GM06990 (cell line): ENCODE results near the gene CTU2.

Experiments used
- DNase-seq: peaks from one replicate; pipeline ENCODE4 v3.0.0-alpha.2; 2011; ENCODE audit not compliant: insufficient read length; ENCODE audit errors: extremely low read depth
- H3K27me3 ChIP-seq: replicated peaks from 2 replicates; pipeline ENCODE4 v1.6.0; 2011; ENCODE audit warnings: low read length; ENCODE audit not compliant: control insufficient read depth, insufficient read depth
- H3K36me3 ChIP-seq: 2 replicates; pipeline ENCODE4 v1.5.1; 2011; ENCODE audit warnings: low read length; ENCODE audit not compliant: control insufficient read depth, insufficient read depth
- H3K4me3 ChIP-seq: replicated peaks from 2 replicates; pipeline ENCODE4 v1.5.1; 2011; ENCODE audit warnings: low read depth, mild to moderate bottlenecking, control low read depth, low read length
- CTCF ChIP-seq: IDR thresholded peaks from 2 replicates; pipeline ENCODE4 v1.5.1; 2011; ENCODE audit warnings: low read length, control low read depth, mild to moderate bottlenecking, inconsistent platforms; ENCODE audit not compliant: insufficient read depth, poor library complexity, severe bottlenecking

Gene CTU2

GRCh38 chr16:88700322-88700635 lies 6.0 kb upstream of the CTU2 start:
- Histone ChIP-seq H3K36me3 (peaks cover 13% of the 10 kb centered on the region), H3K4me3 (peak overlapping the region; percentile 55), H3K27me3 (no peaks in the 10 kb centered on the region)
- DNase-seq = no peak
- no peak for TF ChIP-seq CTCF

- Histone ChIP-seq H3K36me3 (peaks cover 13% of the 10 kb centered on the region), H3K27me3 (no peaks in the 10 kb centered on the region), H3K4me3 (peak overlapping the region; percentile 55)
- DNase-seq = peak; percentile 89
- TF ChIP-seq CTCF = no peak
These were observed 5.4 kb upstream of the CTU2 start for GRCh38 chr16:88700636-88701482.

GRCh38 chr16:88701581-88702370 lies 4.5 kb upstream of the CTU2 start:
- no peak for TF ChIP-seq CTCF
- Histone ChIP-seq H3K4me3 (peak overlapping the region; percentile 45), H3K27me3 (no peaks in the 10 kb centered on the region), H3K36me3 (peaks cover 13% of the 10 kb centered on the region)
- DNase-seq = no peak

- no peak for TF ChIP-seq CTCF
- Histone ChIP-seq H3K4me3 (no peak overlapping the region), H3K36me3 (peaks cover 11% of the 10 kb centered on the region), H3K27me3 (no peaks in the 10 kb centered on the region)
- DNase-seq = no peak
These were observed 3.7 kb upstream of the CTU2 start for GRCh38 chr16:88702371-88703210.

- TF ChIP-seq CTCF = no peak
- peak; percentile 61 for DNase-seq
- H3K36me3 ChIP-seq = peaks cover 4% of the 10 kb centered on the region
- no peaks in the 10 kb centered on the region for H3K27me3 ChIP-seq
- H3K4me3 ChIP-seq = peak overlapping the region; percentile 43
These were observed 2.6 kb upstream of the CTU2 start for GRCh38 chr16:88703486-88704309.
